Activated CD4-positive, alpha-beta T cell treated with anti-CD3 and anti-CD28 coated beads, Interleukin-2, amount 50 U/mL, for 1 hour (primary cell): ENCODE measurements around the gene NKD2.
"Not testable (repeated sequence)": the region's sequence is repeated elsewhere in the genome, so short reads cannot be mapped to it uniquely, and the experiment has no call there.

Experiments
- DNase-seq: peaks from one replicate; pipeline ENCODE4 v3.0.0-alpha.2; 2020

Gene NKD2, protein sequence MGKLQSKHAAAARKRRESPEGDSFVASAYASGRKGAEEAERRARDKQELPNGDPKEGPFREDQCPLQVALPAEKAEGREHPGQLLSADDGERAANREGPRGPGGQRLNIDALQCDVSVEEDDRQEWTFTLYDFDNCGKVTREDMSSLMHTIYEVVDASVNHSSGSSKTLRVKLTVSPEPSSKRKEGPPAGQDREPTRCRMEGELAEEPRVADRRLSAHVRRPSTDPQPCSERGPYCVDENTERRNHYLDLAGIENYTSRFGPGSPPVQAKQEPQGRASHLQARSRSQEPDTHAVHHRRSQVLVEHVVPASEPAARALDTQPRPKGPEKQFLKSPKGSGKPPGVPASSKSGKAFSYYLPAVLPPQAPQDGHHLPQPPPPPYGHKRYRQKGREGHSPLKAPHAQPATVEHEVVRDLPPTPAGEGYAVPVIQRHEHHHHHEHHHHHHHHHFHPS

GRCh38 chr5:1008451-1009358 lies at the start of gene NKD2:
Gene NKD2, plus strand, starts transcription at chr5:1008802. Its CDS starts 256 bp downstream, at chr5:1009058.
- DNase-seq = peak; percentile 33

GRCh38 chr5:959581-960531 lies 48.7 kb upstream of the NKD2 start:
- no peak for DNase-seq

- no peak for DNase-seq
Measured at GRCh38 chr5:960551-960950, 48.1 kb upstream of the NKD2 start.

DNA sequence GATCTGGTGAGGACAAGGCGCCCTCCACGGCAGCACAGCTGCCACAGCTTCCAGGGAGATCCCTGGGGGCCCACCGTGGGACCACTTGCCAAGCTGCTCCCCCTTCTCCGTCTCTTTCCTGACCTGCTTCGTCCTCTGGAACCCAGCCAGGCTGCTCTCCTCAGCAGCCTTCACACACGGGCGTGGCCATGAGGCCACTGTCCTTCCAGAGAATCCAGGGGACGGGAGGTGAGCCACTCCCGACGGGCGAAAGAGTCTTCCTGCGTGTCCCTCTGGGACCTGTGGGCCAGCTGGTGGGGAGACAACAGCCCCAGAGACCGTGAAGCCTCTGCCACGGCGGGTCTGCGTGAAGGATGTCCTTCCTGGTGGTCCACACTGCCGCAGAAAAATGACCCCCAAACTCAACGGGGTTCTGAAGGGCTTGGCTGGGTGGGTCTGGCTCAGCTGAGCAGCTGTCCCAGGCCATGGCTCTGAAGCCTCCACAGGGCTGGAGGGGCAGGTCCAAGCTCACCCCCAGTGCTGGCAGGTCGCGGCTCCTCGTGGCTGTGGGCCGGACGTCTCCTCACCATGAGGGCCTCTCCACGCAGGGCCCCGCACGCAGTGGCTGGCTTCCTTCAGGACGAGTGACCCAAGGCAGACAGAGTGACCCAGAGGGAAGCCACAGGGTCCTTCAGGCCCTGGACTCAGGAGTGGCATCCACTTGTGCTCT lies 47.4 kb upstream of the NKD2 start:
- no peak for DNase-seq

- DNase-seq = no peak
Measured at GRCh38 chr5:961711-962240, 46.8 kb upstream of the NKD2 start.

DNA sequence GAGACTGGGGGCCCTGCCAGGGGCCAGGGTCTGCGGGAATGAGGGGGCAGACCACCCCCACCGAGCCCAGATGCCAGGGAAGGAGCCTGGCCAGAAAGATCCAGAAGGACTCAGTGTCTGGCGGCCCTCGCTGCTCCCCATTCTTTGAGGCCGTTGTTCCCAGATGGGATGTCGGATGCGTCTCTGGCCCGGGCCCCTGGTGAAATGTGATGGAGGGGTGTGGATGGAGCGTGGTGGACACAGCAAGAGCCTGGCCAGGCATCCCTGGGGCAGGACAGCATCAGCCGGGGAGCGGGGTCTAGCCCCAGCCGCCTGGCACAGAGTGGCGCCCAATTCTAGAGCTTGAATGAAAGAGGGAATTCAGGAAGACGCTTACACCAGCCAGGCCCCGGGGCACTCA lies 46.2 kb upstream of the NKD2 start:
- DNase-seq = no peak

- no peak for DNase-seq
Measured at GRCh38 chr5:962801-963200, 45.8 kb upstream of the NKD2 start.

DNA sequence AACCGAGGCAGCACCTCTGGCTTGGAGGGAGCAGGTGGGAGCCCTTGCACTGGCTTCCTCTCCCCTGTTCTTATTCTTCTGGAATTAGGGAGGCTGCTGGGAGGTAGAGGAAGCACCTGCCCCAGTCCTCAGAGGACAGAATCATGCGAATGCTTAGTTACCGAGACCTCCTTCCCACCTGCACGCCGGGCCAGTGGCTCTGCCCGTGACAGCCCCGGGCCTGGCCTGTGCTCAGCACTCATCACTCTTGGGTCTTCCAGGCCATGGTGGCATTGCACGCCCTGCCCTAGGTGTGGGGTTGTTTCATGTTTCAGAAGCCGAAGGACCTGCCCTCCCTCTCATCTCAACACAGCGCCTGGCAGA lies 45.3 kb upstream of the NKD2 start:
- no peak for DNase-seq

GRCh38 chr5:963673-964531 lies 44.7 kb upstream of the NKD2 start:
- peak; percentile 32 for DNase-seq

GRCh38 chr5:964821-965220 lies 43.8 kb upstream of the NKD2 start:
- DNase-seq = no peak

DNA sequence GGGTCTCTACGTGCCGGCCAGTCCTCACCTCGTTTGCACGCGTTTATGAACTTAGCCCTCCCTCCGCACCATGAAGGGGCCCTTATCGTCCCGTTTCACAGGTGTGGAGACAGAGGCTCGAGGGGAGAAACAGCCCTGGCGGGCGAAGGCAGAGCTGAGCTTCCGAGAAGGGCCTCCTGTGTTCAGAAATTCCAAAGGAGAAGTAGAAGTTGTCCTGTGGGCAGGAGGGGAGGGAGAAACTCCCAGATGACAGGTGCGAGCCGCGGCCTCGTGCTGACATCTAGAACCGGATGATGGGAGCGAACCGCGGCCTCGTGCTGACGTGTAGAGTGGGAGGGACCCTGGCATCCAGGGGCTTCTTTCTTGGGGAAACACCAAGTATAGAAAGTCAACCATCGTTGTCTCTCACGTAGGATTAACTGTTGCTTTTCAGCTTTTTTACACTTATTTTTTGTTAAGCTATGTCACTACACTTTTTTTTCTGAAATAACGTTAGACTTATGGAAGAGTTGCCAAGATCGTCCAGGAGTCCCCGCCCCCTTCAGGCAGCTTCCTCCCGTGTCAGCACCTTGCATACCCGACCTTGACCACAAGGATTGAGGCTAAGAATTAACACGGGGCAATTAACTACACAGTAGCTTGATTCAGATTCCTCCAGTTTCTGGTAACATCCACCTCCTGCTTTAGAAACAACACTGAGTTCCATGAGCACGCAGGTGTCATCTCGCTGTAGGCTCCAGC lies 42.8 kb upstream of the NKD2 start:
- no peak for DNase-seq

- no peak for DNase-seq
Measured at GRCh38 chr5:966345-966710, 42.3 kb upstream of the NKD2 start.

DNA sequence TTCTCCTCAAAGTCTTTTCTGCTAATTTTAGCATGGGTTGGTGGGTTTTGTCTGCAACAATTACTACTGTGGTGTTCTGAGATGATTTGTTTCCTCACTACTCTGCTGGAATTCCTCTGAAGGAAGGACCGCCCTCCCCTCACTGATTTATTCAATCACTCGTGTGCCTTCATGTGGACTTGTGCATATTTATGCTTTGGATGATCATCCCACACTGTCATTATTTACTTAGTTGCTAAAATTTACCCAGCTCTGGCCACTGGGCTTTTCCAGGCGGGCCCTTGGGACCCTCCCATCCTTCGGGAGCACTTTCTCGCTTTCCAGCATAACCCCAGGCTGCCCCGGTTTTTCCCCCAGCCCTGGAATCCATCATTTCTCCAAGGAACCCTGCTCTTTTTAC lies 41.7 kb upstream of the NKD2 start:
- no peak for DNase-seq

- DNase-seq = no peak
Measured at GRCh38 chr5:968881-969280, 39.7 kb upstream of the NKD2 start.

GRCh38 chr5:969408-969839 lies 39.2 kb upstream of the NKD2 start:
- no peak for DNase-seq

DNA sequence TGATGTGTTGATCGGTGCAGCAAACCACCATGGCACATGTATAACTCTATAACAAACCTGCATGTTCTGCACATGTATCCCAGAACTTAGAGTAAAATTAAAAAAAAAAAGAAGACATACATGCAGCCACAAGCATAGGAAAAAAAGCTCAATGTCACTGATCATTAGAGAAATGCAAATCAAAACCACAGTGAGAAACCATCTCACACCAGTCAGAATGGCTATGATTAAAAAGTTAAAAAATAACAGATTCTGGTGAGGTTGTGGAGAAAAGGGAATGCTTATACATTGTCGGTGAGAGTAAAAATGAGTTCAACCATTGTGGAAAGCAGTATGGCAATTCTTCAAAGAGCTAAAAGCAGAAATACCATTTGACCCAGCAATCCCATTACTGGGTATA lies 36.0 kb upstream of the NKD2 start:
- DNase-seq = not testable (repeated sequence)

DNA sequence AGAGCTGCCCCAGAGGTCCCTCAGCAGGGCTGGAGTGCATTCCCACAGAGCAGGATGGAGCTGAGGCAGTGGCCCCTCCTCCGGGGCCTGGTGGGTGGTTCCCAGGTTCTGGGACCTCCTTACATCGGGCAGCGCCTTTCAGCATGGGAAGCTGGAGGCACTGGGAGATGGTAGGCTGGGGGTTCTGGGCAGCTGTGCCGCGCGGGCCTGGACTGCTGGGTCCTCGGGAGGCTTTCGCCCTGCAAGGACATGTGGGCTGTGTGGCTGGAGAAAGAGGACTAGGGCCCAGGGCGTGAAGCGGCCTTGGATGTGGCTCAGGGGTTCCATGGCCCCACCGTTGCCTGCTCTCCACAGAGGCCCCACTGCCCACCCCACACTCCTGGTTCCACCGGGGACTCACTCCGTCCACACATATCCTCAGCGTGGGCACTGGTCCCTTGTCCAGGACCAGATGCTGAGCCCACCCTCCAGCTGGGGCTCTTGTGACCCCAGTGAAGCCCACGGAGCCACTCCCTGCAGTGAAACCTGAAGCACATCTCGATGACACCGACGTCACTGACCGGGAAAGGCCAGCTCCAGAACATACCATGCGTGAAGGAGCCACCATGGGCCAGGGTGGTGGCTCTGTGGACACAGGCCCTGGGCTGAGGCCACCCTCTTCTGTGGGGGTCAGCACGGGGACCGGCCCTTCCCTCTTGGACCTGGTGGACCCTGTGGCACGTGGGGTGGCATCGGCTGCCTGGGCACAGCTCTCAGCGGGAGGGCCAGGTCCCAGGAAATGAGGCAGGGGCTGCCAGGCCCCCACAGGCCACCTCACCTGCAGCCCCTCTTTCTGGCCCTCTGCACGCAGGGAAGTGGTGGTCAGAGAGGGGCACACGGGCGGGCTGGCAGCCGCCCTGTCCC lies 31.5 kb upstream of the NKD2 start:
- no peak for DNase-seq

DNA sequence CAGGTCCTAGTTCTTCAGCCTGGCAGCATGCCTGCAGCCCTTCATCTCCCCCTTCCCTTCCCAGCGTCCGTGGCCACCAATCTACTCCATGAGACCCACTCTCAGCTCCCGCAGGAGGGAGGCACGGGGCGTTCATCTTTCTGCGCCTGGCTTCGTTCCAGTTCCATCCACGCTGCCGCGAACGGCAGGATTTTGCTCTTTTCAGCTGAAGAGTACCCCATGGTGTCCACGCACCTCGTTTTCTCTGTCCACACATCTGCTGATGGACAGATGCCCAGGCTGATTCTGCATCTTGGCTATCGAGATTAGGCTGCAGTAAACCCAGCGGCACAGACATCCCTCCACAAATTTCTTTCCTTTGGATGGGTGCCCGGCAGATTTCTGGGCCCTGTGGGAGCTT lies 30.5 kb upstream of the NKD2 start:
- DNase-seq = no peak

- no peak for DNase-seq
Measured at GRCh38 chr5:978693-979092, 29.9 kb upstream of the NKD2 start.
